Measurements from ENCODE around the gene SWAP70.
"Not testable (repeated sequence)": the region's sequence is repeated elsewhere in the genome, so short reads cannot be mapped to it uniquely, and the experiment has no call there.

The SWAP70 gene

DNA sequence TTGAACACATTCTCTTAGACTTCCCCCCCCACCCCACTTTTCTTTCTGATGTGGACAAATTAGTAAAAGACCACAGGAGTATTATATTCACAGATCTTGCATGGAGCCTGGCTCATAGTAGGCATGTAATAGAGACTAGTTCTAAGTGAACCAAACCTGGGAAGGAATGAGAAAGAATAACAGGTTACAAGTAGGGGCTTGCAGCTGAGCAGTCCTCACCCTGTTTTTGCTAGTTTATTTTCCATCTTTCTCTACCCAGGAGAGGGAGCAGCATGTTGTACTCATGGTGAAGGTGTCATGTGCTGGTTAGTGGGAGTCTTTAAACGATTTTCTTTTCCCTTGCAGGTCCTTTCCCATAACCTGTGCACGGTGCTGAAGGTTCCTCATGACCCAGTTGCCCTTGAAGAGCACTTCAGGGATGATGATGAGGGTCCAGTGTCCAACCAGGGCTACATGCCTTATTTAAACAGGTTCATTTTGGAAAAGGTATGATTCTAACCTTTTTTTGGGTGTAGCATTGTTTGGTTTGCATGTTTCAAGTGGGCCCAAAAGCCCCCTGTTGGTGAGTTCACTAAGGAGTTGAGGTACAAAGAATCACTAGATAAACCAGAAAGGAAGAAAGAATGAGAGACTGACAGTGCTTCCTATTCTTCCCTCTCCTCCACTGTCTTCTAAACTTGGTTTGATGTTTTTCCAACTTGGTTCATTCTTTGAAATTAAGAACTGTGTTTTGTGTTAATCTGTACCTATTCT, 30.1 kb downstream of the SWAP70 start:
- DNase-seq: no peak

DNA sequence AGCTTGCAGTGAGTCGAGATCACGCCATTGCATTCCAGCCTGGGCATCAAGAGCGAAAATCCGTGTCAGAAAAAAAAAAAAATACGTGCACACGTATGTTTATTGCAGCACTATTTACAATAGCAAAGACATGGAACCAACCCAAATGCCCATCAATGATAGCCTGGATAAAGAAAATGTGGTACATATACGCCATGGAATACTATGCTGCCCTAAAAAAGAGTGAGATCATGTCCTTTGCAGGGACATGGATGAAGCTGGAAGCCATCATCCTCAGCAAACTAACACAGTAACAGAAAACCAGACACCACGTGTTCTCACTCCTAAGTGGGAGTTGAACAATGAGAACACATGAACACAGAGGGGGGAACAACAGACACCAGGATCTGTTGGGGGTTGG, 31.4 kb downstream of the SWAP70 start:
- not testable (repeated sequence) for DNase-seq

DNA sequence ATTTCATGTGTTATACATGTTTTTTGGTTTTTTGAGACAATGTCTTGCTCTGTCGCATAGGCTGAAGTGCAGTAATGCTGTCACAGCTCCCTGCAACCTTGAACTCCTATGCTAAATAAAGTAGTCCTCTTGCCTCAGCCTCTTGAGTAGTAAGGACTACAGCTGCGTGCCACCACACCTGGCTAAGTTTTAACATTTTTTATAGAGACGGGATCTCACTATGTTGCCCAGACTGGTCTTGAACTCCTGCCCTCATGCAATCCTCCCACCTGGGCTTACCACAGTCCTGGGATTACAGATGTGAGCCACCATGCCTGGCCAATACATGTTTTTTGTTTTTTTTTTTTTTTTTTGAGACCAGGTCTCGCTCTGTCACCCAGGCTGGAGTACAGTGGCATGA, 33.9 kb downstream of the SWAP70 start:
- DNase-seq: no peak

DNA sequence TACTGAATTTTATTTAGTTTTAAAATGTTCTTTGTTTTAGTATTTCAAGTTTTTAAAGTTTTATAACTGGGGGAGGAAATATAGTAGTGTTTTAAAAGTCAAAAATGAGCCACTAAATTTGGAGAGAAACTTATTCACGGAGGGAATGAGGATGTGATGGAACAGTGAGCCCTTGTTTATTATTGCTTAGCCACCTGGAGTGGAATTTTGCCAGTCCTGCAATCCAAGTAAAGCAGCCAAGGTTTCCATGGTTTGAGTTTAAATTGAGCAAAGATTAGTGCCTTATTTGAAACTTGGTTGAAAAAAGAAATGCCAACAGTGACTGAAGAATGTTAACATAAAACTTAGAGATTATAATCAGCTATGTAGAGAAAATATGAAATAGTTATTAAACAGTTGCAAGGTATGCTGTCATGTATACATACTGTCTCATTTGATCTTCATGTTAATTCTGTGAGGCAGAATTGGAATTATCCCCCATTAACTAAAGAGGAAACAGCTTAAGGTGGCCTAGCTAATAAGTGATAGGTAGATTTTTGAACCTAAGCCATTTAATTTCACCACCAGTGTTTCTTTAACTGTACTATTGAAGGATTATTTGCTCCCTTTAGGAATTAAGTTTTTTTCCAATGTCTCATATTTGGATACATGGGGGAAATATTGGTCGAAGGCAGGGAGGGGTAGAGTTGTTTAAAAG, 36.4 kb downstream of the SWAP70 start:
- no peak for DNase-seq

DNA sequence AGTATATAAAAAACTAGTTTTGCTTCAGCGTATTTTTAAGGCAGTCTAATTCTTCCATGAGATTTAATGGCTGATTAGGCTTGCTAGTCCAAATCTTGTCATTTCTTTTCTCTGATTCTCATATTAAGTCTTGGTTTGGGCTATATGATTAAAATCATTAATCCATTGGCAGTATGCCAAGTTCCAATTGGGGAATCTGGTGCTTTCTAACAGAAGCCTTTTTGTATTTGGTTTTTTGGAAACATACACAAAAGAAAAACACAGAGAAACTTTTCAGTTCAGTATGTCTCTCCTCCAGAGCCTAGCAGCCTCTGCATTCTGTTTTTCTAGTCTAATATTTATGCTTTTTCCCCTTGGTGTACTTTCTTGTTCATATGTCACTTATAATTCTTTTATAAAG, 37.9 kb downstream of the SWAP70 start:
- no peak for DNase-seq

DNA sequence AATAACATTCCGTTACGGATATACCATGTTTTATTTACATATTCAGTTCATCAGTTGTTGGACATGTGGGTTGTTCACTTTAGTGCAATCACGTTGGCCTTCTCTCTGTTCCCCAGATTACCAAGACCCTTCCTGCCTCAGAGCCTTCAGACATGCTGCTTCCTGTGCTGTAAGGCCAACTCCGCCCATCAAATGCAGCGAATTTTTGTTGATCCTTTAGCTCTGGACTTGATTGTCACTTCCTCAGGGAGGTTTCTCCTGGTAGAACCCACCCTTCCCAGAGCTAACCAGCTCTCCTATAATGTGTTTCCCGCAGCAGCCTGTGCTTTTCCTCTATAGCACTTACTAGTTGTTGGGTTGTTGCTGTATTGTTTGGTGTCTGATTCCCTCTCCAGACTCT, 39.4 kb downstream of the SWAP70 start:
- DNase-seq: no peak

DNA sequence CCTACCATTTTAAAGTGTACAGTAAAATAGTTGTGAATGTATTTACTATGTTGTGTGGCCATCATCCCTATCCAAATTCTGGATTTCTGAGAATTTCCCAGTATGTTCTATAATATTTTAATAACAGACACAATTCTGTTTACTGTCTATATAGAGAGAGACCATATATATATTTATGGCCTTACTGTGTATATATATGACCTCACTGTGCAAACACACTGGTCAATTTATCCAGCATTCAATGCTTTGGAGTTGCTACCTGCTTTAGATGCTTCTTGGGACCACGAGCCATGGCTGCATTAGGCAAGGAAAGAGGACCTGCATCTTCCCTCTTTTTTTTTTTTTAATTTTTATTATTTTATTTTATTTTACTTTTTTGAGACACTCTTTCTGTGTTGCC, 40.2 kb downstream of the SWAP70 start:
- no peak for DNase-seq

DNA sequence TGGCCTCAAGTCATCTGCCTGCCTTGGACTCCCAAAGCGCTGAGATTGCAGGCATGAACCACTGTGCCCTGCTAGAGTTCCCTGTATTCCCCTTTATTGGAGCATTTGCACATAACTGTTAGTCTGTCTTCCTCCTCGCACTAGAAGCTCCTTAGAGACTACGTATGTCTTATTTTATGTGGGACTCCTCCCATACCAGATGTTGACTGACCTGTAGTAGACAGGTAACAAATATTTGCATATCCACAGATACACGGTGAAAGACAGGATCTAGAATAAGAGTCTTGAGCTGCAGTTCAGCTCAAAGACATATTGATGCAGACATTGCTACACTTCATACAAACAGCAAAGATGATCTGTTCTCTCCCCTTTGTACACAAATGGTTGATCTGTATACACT, 40.7 kb downstream of the SWAP70 start:
- DNase-seq: no peak

DNA sequence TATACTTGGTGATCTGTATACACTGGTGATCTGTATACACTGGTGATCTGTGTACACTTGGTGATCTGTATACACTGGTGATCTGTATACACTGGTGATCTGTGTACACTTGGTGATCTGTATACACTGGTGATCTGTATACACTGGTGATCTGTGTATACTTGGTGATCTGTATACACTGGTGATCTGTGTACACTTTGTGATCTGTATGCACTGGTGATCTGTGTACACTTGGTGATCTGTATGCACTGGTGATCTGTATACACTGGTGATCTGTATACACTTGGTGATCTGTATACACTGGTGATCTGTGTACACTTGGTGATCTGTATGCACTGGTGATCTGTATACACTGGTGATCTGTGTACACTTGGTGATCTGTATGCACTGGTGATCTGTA, 41.5 kb downstream of the SWAP70 start:
- not testable (repeated sequence) for DNase-seq

DNA sequence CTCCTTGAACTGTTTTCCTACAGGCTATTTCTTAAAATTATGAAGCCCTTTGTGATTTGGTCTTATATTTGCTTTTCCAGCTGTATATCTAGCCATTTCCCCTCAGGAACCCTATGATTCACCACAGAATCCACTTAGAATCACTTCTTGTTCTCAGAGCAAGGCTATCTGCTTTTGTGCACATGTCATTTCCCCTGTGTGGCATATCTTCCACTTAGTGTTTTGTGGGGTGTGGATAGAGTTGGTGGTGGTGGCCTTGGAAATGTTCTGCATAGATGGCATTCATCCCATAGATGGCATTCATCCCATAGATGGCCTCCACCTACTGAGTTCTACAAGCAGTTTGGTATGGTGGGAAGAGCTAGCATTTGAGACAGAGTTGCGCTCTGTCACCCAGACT, 44.7 kb downstream of the SWAP70 start:
- DNase-seq: no peak

DNA sequence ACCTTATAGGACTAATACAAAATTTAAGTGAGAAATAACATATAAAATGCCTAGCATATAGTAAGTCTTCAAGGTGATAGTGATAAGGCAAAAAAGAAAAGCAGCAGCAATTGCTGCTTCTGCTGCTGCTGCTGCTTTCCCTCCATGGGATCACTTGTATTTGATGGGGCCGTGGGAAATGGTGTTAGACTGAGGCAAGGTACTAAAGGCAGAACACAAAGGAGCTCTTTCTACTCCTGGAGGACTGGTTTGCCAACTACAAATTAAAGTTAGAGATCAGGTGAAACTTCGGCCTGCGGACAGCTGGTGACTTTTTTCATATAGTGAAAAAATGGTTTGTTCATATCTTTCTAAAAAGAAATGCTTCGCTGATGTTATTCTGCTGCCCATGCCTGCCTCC, 46.3 kb downstream of the SWAP70 start:
- DNase-seq: no peak

DNA sequence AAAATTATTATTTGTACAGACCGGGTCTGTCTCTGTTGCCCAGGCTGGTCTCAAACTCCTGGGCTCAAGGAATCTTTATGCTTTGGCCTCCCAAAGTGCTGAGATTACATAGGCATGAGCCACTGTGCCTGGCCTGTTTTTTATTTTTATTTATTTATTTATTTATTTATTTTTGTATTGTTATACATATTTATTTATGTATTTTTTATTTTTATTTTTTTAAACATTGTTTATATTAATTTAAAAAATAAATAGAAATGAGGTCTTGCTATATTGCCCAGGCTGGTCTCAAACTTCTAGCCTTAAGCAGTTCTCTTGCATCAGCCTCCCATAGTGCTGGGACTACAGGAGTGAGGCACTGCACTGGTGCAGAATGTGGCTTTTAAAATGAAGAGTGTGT, 47.0 kb downstream of the SWAP70 start:
- no peak for DNase-seq

DNA sequence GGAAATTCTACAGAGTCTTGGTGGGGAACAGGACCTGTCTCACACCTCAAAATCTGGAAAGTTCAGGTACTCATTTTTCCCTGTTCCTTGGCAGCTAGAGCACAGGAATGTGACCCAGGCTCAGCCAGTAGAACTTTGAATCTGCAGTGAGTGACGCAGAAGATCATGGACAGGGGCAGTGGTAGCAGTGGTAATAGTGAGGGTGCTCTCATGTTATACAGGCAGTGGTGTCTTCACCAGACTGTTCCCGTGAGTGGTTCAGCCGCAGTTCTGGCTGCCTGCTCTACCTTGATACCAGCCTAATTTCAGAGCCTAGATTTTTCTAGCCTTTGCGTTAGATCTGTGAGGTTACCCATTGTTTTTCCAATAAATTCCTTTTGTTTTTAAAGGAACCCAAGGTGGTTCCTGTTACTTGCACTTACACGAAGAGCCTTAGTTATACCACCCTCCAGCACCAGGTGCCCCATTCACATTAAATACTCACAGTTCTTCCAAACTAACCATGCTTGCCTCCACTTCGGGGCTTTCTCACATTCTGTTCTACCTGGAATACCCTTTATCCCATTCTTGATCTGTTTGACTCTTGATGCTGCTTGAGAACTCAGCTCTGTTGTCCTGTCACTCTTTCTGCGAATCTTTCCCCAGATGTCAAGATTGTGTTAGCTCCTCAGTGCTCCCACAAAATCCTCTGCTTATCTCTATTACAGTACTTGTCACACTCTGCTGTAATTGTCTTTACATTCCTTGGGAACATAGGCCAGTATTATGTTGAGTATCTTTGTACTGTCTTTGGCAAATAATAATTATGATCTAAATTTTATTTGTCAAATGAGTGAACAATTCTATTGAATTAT, 47.8 kb downstream of the SWAP70 start:
- no peak for DNase-seq

DNA sequence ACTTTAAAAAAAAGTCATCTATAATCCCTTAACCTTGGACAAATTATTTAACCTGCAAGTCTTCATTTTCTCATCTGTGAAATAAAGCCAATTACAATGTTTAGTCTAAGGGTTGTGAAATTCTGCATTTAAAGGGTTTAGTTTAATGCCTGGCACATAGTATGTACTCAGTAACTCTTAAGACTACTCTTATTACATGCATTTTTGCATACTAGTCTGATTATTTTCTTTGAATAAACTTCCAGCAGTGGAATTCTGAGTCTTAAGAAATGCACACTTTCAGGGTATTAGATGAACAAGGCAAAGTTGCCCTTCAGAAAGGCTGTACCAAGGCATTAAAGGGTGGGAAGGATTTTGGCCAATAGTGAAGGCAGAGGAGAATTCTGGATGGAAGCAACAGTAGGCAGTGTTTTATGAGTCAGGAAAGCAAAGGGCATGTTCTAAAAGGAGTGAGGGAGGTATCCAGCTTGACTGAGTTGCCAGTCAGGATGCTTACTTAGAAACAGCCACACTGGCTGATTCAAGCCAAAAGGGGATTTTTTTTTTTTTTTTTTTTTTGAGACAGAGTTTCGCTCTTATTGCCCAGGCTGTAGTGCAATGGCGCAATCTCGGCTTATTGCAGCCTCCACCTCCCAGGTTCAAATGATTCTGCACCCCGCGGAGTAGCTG, 50.5 kb downstream of the SWAP70 start:
- no peak for DNase-seq

DNA sequence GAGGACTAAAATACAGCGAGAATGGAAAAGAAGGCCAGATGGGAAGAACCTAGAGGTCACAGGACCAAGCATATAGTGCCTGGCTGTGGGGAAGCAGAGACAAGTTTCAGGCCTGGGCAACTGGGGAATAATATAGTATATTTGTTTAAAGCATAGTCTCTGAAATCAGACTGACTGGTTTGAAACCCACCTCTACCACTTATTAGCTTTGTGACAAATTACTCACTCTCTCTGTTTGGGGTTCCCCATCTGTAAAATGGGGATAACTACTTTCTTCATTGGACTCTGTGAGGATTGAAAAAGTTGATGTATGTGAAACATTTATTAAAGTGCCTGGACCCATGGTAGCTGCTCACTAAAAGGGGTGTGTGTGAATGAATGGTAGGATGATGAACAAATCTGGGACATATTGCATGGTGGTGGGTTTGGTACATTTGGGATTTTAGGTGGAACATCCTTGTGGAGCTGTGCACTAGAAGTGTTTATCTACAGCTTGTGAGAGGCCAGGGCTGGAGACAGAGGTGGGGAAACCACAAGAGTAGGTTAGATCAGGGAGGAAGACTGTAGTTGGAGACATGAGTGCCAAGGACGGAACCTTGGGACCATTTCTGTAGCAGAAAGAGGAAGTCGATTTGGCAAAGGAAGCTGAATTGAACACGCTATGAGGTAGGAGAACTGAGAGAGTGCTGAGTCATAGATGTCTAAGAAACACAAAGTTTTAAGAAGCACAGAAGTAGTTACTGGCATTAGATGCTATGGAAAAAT, 52.6 kb downstream of the SWAP70 start:
- DNase-seq: no peak

DNA sequence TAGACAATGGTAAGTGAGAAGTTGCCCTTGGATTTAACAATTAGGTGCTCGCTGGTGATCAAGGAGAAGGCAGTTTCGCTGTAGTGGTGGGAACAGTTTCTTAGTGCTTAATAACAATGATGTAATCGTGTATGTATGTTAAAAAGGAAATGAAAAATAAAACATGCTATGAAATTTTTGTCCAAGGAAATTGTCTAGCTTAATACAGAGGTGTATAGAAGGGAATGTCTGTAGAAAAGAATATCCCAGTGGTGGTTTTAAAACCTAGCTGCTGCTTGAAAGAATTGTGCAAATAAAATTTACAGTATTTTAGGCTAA, 53.1 kb downstream of the SWAP70 start:
- no peak for DNase-seq

DNA sequence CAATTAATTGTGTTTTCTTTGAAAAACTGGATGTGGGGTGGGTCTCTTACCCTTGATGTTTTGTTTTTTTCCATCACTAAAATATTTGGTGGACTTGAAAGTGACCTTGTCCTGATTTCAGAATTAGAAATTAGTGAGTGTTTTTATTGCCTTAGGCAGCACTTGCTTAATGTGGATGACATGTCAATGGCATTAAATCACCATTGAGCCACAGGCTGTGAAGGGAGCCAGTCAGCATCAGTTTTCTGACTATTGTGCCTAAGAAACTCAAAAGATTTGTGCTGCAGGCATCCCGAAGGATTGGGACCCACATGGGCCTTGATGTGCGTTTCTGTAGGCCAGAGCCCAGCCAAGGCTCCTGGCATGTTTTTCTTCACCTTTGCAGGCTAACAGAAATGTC, 53.8 kb downstream of the SWAP70 start:
- DNase-seq: no peak

DNA sequence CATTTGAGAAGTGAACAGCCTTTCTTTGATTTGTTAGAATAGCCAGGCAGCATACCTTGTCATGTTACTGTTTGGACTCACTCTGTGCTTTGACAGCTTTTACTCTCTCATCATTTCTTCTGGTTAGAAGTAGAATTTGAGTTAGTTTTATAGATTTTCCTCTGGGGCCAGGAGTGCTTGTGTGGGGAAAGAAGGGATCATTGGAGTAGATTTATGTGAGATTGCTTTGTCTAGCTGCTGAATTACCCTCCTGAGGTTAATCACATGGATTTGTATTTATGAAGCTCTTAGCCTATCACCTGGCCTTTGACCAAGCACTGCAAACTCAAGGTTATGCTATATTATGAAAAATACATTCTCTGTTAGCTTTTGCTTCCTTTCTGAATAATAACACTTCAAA, 54.3 kb downstream of the SWAP70 start:
- no peak for DNase-seq

DNA sequence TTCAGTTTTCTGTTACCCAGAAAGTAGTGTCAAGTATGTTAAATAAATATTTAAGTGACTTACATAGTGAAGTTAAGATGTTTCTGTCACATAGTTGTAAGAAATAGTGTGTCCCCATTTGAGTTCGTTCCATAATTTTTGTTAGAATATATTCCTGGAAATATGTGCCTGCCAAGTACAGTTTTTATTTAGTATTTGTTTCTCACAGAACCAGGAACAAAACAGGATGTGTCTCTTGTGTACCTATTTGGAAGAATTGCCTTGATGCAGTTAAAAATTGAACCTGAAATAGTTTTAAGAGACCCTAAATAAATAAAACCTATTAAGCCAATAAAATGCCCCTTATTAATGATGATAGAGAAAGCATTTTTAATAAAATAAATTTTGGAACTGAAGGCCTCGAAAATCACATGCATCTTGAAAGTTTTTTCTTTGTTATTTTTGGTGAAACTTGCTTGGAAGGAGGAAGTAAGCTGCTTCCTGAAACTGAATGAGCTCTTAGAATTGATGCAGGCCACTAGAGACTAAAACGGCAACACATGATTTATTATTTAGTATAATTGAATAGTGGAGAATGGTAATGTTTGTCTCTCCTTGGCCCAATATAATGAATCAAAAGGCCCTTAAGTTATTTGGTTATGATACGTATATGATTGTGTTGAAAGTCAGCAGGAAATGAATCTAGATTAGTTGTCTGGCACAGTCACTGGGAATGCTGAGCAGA, 55.9 kb downstream of the SWAP70 start:
- no peak for DNase-seq

DNA sequence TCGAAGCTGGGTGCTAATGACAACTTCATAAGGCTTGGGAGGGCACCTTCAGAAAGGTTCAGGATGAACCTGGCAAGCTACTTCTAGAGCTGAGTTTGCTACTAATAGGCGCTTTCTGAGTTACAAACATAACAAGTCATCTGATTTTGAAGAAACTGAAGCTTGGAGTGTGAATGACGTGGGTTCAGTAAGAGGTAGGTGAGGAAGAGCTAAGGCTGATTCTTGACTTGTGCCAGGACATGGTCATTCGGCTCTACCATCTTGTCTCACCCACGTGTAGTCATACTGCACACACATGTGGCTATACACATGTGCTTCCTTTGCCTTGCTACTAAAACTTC, 56.4 kb downstream of the SWAP70 start:
- DNase-seq: no peak

DNA sequence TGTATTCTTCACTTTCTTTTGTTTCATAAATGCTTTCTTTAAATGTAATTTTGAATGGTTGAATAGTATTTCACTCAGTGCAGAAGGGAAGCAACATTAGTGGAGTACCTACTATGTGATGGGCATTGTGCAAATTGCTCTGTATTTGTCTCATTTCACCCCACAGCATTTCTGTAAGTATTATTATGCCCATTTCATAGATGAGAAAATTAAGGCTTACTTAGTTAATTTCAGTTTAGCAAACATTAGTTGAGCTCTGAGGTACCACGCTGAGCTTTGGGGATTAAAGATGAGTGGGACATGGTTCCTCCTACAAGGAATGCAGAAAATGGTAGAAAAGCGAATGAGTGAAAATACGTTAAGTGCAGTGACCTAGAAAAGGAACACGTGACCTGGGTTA, 58.1 kb downstream of the SWAP70 start:
- DNase-seq: no peak

DNA sequence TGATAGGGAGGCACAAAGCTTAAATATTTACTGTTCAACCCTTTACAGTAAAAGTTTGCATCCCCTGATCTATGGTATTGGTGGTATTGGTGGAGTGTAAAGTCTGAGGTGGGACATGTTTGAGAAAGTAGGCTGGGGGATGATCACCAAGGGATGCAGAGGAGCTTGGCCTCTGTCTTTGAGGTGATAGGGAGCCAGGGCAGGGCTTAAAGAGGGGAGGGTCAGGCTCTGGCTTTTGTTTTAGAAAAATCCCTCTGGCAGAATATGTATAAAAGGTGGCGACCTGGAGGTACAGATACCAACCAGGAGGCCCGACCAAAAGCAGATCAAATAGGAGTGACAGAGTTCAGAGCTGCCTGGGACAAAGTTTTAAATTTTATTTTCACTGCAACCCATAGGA, 59.0 kb downstream of the SWAP70 start:
- DNase-seq: no peak

Measured in activated naive CD4-positive, alpha-beta T cell treated with Interleukin-2 at 50 U/mL for 16 hours (primary cell).